Measurements from ENCODE around the gene FKBP15.

DNA sequence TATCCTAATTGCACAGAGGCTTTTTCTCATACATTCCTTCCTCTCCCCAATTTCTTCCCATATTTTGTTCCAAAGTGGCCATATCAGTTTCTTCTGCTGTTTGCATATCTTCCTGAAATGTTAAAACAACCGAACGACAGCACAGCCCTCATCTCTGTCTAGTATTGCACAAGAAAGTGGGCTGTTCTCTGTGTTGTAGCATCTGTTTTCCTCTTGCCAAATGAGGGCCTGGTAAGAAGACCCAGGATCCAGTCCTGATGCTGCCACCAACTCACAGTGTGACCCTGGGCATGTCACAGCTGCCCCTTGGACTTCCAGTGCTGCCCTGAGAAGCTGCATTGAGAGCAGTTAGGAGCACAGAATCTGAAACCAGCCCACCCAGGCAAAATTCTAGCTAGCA, 66.1 kb downstream of the FKBP15 start:
- TF ChIP-seq ARNTL (CRISPR knock-in tag; IDR thresholded peaks at IDR 0.05; ENCODE audit: borderline replicate concordance, low read depth) (no peak), CREB5 (CRISPR knock-in tag; IDR thresholded peaks at IDR 0.05; ENCODE audit: low read depth) (no peak), PPARA (CRISPR knock-in tag; IDR thresholded peaks at IDR 0.05; ENCODE audit: borderline replicate concordance) (no peak), TCF4 (CRISPR knock-in tag; IDR thresholded peaks at IDR 0.05; ENCODE audit: borderline replicate concordance) (no peak), ZNF565 (CRISPR knock-in tag; conservative IDR thresholded peaks at IDR 0.05; ENCODE audit: low read depth) (no peak), TOX (CRISPR knock-in tag; IDR thresholded peaks at IDR 0.05; ENCODE audit: borderline replicate concordance) (no peak), ZFP30 (CRISPR knock-in tag; IDR thresholded peaks at IDR 0.05) (no peak), ESRRG (CRISPR knock-in tag; IDR thresholded peaks at IDR 0.05) (no peak), OSR1 (CRISPR knock-in tag; IDR thresholded peaks at IDR 0.05) (no peak), ZNF70 (CRISPR knock-in tag; IDR thresholded peaks at IDR 0.05) (no peak), RARB (CRISPR knock-in tag; IDR thresholded peaks at IDR 0.05) (no peak), ZFP3 (CRISPR knock-in tag; IDR thresholded peaks at IDR 0.05) (no peak)
- TF ChIP-seq, protein P1, sequence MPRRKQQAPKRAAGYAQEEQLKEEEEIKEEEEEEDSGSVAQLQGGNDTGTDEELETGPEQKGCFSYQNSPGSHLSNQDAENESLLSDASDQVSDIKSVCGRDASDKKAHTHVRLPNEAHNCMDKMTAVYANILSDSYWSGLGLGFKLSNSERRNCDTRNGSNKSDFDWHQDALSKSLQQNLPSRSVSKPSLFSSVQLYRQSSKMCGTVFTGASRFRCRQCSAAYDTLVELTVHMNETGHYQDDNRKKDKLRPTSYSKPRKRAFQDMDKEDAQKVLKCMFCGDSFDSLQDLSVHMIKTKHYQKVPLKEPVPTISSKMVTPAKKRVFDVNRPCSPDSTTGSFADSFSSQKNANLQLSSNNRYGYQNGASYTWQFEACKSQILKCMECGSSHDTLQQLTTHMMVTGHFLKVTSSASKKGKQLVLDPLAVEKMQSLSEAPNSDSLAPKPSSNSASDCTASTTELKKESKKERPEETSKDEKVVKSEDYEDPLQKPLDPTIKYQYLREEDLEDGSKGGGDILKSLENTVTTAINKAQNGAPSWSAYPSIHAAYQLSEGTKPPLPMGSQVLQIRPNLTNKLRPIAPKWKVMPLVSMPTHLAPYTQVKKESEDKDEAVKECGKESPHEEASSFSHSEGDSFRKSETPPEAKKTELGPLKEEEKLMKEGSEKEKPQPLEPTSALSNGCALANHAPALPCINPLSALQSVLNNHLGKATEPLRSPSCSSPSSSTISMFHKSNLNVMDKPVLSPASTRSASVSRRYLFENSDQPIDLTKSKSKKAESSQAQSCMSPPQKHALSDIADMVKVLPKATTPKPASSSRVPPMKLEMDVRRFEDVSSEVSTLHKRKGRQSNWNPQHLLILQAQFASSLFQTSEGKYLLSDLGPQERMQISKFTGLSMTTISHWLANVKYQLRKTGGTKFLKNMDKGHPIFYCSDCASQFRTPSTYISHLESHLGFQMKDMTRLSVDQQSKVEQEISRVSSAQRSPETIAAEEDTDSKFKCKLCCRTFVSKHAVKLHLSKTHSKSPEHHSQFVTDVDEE (CRISPR knock-in tag; IDR thresholded peaks at IDR 0.05): no peak
- TF ChIP-seq, protein P2, sequence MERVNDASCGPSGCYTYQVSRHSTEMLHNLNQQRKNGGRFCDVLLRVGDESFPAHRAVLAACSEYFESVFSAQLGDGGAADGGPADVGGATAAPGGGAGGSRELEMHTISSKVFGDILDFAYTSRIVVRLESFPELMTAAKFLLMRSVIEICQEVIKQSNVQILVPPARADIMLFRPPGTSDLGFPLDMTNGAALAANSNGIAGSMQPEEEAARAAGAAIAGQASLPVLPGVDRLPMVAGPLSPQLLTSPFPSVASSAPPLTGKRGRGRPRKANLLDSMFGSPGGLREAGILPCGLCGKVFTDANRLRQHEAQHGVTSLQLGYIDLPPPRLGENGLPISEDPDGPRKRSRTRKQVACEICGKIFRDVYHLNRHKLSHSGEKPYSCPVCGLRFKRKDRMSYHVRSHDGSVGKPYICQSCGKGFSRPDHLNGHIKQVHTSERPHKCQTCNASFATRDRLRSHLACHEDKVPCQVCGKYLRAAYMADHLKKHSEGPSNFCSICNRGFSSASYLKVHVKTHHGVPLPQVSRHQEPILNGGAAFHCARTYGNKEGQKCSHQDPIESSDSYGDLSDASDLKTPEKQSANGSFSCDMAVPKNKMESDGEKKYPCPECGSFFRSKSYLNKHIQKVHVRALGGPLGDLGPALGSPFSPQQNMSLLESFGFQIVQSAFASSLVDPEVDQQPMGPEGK (CRISPR knock-in tag; IDR thresholded peaks at IDR 0.05; ENCODE audit: borderline replicate concordance): no peak

Data from SK-N-SH treated with all-trans-retinoic acid at 6 μM for 48 hours (cell line).